OCI-LY1 (cell line): ENCODE results near the gene SHC3.

Experiments used
- CTCF ChIP-seq: fragments of 200-600 bp; sonication (generic), shearing (Covaris generic); IDR thresholded peaks from 2 replicates; pipeline ENCODE4 v1.5.1; 2017; ENCODE audit warnings: mild to moderate bottlenecking, antibody characterized with exemption, low read length, moderate library complexity, mixed read lengths
- EZH2 ChIP-seq: fragments of 200-600 bp; sonication (generic), shearing (Covaris generic); IDR thresholded peaks from 2 replicates; pipeline ENCODE4 v1.8.0; 2017; ENCODE audit warnings: borderline replicate concordance, mixed run types, mild to moderate bottlenecking, antibody characterized with exemption, low read length, moderate library complexity, mixed read lengths

- no peak for TF ChIP-seq EZH2
- no peak for TF ChIP-seq CTCF
Measured at GRCh38 chr9:89089176-89089575, 89.4 kb downstream of the SHC3 start.
